ENCODE results near the gene ZNF768.

DNA sequence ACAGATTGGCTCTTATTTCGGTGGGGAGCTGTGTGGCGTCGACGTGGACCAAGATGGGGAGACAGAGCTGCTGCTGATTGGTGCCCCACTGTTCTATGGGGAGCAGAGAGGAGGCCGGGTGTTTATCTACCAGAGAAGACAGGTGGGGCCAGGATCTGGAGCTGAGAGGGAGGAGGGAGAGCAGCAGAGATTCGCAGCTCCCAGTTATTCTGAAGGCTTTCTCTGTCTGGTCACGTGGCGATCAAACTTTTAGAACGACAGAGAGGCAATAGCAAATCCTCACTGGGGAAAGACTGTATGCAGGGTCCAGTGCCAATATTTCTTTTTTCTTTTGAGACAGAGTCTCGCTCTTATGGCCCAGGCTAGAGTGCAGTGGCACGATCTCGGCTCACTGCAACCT is 31.7 kb downstream of the ZNF768 start:
- TF ChIP-seq, protein P1, sequence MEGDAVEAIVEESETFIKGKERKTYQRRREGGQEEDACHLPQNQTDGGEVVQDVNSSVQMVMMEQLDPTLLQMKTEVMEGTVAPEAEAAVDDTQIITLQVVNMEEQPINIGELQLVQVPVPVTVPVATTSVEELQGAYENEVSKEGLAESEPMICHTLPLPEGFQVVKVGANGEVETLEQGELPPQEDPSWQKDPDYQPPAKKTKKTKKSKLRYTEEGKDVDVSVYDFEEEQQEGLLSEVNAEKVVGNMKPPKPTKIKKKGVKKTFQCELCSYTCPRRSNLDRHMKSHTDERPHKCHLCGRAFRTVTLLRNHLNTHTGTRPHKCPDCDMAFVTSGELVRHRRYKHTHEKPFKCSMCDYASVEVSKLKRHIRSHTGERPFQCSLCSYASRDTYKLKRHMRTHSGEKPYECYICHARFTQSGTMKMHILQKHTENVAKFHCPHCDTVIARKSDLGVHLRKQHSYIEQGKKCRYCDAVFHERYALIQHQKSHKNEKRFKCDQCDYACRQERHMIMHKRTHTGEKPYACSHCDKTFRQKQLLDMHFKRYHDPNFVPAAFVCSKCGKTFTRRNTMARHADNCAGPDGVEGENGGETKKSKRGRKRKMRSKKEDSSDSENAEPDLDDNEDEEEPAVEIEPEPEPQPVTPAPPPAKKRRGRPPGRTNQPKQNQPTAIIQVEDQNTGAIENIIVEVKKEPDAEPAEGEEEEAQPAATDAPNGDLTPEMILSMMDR (IDR thresholded peaks at IDR 0.05) = no peak
- TF ChIP-seq SIN3A (IDR thresholded peaks at IDR 0.05; ENCODE audit: borderline replicate concordance, insufficient read depth, low read depth, low read length) = no peak
- no peak for TF ChIP-seq POLR2AphosphoS5 (IDR thresholded peaks at IDR 0.05; ENCODE audit: low read depth, low read length)
